A549 (cell line): Measurements from ENCODE around the gene OVOL1.

Experiments used
- CHD2 ChIP-seq: fragments of 150-350 bp; IDR thresholded peaks from 2 replicates; pipeline ENCODE4 v1.6.1; 2014; ENCODE audit warnings: low read length; ENCODE audit not compliant: partially characterized antibody
- CTCF ChIP-seq: fragments of >200 bp; sonication (Bioruptor Twin); formaldehyde crosslinking; IDR thresholded peaks from 3 replicates; pipeline ENCODE4 v1.5.1; 2016
- EP300 ChIP-seq, 2 experiments: fragments of >200 bp; sonication (Bioruptor Twin); formaldehyde crosslinking; IDR thresholded peaks; 2 replicates in 1 of 2; 3 replicates in 1 of 2; pipeline ENCODE4 v1.6.1; 2016 to 2017
- MAZ ChIP-seq: fragments of 150-350 bp; IDR thresholded peaks from 2 replicates; pipeline ENCODE4 v1.6.1; 2014; ENCODE audit warnings: antibody characterized with exemption, low read depth, low read length, borderline replicate concordance
- POLR2A ChIP-seq: IDR thresholded peaks from 2 replicates; pipeline ENCODE4 v1.6.1; 2012; ENCODE audit warnings: mild to moderate bottlenecking, low read length
- POLR2AphosphoS2 ChIP-seq: conservative IDR thresholded peaks from 2 replicates; pipeline ENCODE4 v1.6.1; 2012; ENCODE audit warnings: low read length, improper control_type of control experiment, inconsistent platforms
- SMC3 ChIP-seq: fragments of >200 bp; sonication (Bioruptor Twin); formaldehyde crosslinking; IDR thresholded peaks from 3 replicates; pipeline ENCODE4 v1.6.1; 2018; ENCODE audit warnings: inconsistent platforms

GRCh38 chr11:65798882-65799281 lies 12.0 kb downstream of the OVOL1 start:
- TF ChIP-seq CTCF: no peak
- TF ChIP-seq POLR2A: no peak
- no peak for TF ChIP-seq MAZ
- no peak for TF ChIP-seq EP300 (IDR thresholded peaks at IDR 0.05)
- no peak for TF ChIP-seq SMC3
- TF ChIP-seq CHD2: no peak
- TF ChIP-seq POLR2AphosphoS2: no peak
